ENCODE measurements around the gene USP7. TPM values are rescaled to one million over a fixed set of nuclear protein-coding genes. Genes with fewer than 3 reads are reported as not detected.
A peak's percentile ranks its signal among the peaks of the same experiment; 100 is the strongest.

Gene USP7
- polyA plus RNA-seq, 1 donor (not counting 4 experiments of a cell fraction or from before 2014, with no cell fraction given), result 63.4 TPM

DNA sequence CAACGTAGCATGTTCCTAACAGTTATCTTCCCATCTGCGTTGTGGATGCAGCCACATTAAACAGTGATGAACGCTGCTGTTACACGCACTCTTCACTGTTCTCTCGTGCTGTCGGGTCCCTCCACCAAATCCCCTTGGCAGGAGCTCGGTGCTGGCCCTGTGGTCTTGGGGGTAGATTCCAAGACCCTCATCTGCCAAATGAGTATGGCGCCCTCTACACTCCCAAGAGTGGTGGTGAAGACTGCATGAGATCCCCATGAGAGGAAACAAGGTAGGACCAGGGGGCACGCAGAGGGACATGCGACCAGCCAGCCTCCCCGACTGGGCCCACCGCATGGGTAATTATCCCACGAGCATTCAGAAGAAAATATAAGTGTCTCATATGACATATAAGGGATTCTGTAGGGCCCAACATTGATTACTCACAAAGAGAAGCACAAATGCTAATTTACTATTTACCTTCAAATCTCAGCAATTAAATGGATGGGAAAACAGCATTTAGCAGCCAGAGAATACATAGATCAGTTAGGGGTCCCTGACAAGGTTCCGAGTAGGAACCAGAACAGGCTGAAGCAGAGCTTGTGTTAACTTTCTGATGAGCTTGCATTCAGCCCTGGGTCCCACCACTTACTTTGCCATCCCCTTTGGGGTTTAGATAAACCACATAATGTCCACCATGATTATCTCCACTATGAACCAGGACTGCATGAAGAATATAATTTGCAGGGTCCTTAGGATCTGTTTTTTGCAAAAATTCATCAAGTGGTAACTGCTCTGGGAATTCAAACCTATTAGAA, 57.7 kb downstream of the USP7 start:
- Histone ChIP-seq H3K4me3 (ENCODE audit: control insufficient read depth in 2 of 3, extremely low read depth in 1 of 3, insufficient read depth in 2 of 3, low read depth in 1 of 3, low read length in 3 of 3) (no peak overlapping the region), H3K9ac (ENCODE audit: control insufficient read depth, extremely low read depth, insufficient read depth, low read length) (no peak overlapping the region), H4K20me1 (ENCODE audit: control insufficient read depth, extremely low read depth, insufficient read depth, low read length) (no peaks in the 10 kb centered on the region), H3K4me2 (ENCODE audit: control insufficient read depth, extremely low read depth, insufficient read depth, low read depth, low read length) (no peak overlapping the region), H2AFZ (ENCODE audit: control insufficient read depth, low read length) (no peak overlapping the region), H3K27ac (ENCODE audit: control insufficient read depth, insufficient read depth, low read length) (no peak overlapping the region), H3K9me1 (ENCODE audit: control insufficient read depth, extremely low read depth, insufficient read depth, low read length) (no peaks in the 10 kb centered on the region), H3K27me3 (ENCODE audit: control insufficient read depth, extremely low read depth, insufficient read depth, low read length) (no peaks in the 10 kb centered on the region), H3K9me3 (ENCODE audit: control insufficient read depth, low read depth, low read length) (no peaks in the 10 kb centered on the region), H3K4me1 (ENCODE audit: control insufficient read depth, extremely low read depth, insufficient read depth, low read length) (no peaks in the 10 kb centered on the region), H3K79me2 (ENCODE audit: control insufficient read depth, insufficient read depth, low read length) (peaks cover 2% of the 10 kb centered on the region), H3K36me3 (ENCODE audit: control insufficient read depth in 2 of 2, extremely low read depth in 1 of 2, insufficient read depth in 2 of 2, low read length in 2 of 2) (peaks cover 39 to 56% of the 10 kb centered on the region in 2 experiments)
- dilution Hi-C loops (cut with MboI; ENCODE audit: extremely low pct_ligation_motif_present, low sequenced_read_pairs), result no loop called here
- no peak for TF ChIP-seq EZH2 (IDR thresholded peaks at IDR 0.05; ENCODE audit: low read length)
- TF ChIP-seq, protein P1, sequence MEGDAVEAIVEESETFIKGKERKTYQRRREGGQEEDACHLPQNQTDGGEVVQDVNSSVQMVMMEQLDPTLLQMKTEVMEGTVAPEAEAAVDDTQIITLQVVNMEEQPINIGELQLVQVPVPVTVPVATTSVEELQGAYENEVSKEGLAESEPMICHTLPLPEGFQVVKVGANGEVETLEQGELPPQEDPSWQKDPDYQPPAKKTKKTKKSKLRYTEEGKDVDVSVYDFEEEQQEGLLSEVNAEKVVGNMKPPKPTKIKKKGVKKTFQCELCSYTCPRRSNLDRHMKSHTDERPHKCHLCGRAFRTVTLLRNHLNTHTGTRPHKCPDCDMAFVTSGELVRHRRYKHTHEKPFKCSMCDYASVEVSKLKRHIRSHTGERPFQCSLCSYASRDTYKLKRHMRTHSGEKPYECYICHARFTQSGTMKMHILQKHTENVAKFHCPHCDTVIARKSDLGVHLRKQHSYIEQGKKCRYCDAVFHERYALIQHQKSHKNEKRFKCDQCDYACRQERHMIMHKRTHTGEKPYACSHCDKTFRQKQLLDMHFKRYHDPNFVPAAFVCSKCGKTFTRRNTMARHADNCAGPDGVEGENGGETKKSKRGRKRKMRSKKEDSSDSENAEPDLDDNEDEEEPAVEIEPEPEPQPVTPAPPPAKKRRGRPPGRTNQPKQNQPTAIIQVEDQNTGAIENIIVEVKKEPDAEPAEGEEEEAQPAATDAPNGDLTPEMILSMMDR (optimal IDR thresholded peaks at IDR 0.05 in 1 of 3, IDR thresholded peaks at IDR 0.05 in 1 of 3, conservative IDR thresholded peaks at IDR 0.05 in 1 of 3; ENCODE audit: extremely low read depth in 1 of 3, insufficient read depth in 2 of 3, low read length in 3 of 3), result peak; percentile 18 to 24 (median 19)
- DNase-seq (ENCODE audit: low read depth, low spot score) (no peak), FAIRE-seq (no peak)

DNA sequence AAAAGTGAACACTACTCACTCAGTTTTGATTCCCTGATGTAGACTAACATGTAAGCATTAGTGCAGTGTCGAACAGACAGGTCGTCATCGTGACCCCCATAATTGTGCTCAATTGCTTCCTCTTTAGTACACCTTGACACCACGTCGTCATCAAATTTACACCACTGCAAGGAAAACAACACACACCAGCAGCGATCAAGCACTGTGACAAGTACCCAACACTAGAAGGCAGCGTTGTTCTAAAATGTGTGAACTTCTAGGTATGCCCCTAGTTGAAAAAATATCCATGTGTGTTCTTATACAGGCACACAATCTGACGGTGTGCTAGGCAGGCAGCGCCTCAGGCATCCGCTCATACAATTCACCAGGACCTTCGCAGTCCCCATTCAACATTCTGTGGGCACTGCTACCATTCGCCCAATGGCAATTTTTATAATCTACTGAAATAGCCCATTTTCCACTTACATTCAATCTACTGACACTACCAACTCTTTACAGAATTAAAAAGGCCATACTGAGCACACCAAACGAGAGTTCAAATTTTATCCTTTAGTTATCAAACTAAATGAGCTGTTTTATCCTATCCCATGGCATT, 58.4 kb downstream of the USP7 start:
- H2AFZ ChIP-seq (ENCODE audit: control insufficient read depth, low read length), result no peak overlapping the region
- H4K20me1 ChIP-seq (ENCODE audit: control insufficient read depth, extremely low read depth, insufficient read depth, low read length), result no peaks in the 10 kb centered on the region
- no peaks in the 10 kb centered on the region for H3K4me1 ChIP-seq (ENCODE audit: control insufficient read depth, extremely low read depth, insufficient read depth, low read length)
- no peaks in the 10 kb centered on the region for H3K9me3 ChIP-seq (ENCODE audit: control insufficient read depth, low read depth, low read length)
- TF ChIP-seq, protein P1 (optimal IDR thresholded peaks at IDR 0.05 in 1 of 3, IDR thresholded peaks at IDR 0.05 in 1 of 3, conservative IDR thresholded peaks at IDR 0.05 in 1 of 3; ENCODE audit: extremely low read depth in 1 of 3, insufficient read depth in 2 of 3, low read length in 3 of 3), result peak; percentile 27 to 66 (median 46)
- TF ChIP-seq EZH2 (IDR thresholded peaks at IDR 0.05; ENCODE audit: low read length), result no peak
- H3K4me2 ChIP-seq (ENCODE audit: control insufficient read depth, extremely low read depth, insufficient read depth, low read depth, low read length), result no peak overlapping the region
- H3K27ac ChIP-seq (ENCODE audit: control insufficient read depth, insufficient read depth, low read length), result no peak overlapping the region
- no peaks in the 10 kb centered on the region for H3K27me3 ChIP-seq (ENCODE audit: control insufficient read depth, extremely low read depth, insufficient read depth, low read length)
- H3K4me3 ChIP-seq (ENCODE audit: control insufficient read depth in 2 of 3, extremely low read depth in 1 of 3, insufficient read depth in 2 of 3, low read depth in 1 of 3, low read length in 3 of 3), result no peak overlapping the region
- DNase-seq (ENCODE audit: low read depth, low spot score) (no peak), FAIRE-seq (no peak)
- H3K9ac ChIP-seq (ENCODE audit: control insufficient read depth, extremely low read depth, insufficient read depth, low read length), result no peak overlapping the region
- dilution Hi-C loops (cut with MboI; ENCODE audit: extremely low pct_ligation_motif_present, low sequenced_read_pairs), result no loop called here
- H3K36me3 ChIP-seq (ENCODE audit: control insufficient read depth in 2 of 2, extremely low read depth in 1 of 2, insufficient read depth in 2 of 2, low read length in 2 of 2), result peaks cover 38 to 59% of the 10 kb centered on the region in 2 experiments
- peaks cover 1% of the 10 kb centered on the region for H3K79me2 ChIP-seq (ENCODE audit: control insufficient read depth, insufficient read depth, low read length)
- no peaks in the 10 kb centered on the region for H3K9me1 ChIP-seq (ENCODE audit: control insufficient read depth, extremely low read depth, insufficient read depth, low read length)
